Esophagus squamous epithelium (tissue), 4 donors: Measurements from ENCODE around the gene MAD1L1.

Experiments
- POLR2A ChIP-seq, 4 donors: fragments of 450-650 bp; IDR thresholded peaks; one replicate each; pipeline ENCODE4 v1.6.1; 2017; ENCODE audit warnings: antibody characterized with exemption in 4 of 4, mild to moderate bottlenecking in 4 of 4, moderate library complexity in 3 of 4
- TF ChIP-seq, protein P1 (sequence below), 6 experiments: fragments of 450-650 bp in 4 of 6; fragments of 200-600 bp in 2 of 6; sonication (generic) in 2 of 6; IDR thresholded peaks; one replicate each; pipeline ENCODE4 v1.5.1; 2016 to 2019; ENCODE audit warnings: antibody characterized with exemption in 6 of 6, mild to moderate bottlenecking in 4 of 6, moderate library complexity in 4 of 6

DNA sequence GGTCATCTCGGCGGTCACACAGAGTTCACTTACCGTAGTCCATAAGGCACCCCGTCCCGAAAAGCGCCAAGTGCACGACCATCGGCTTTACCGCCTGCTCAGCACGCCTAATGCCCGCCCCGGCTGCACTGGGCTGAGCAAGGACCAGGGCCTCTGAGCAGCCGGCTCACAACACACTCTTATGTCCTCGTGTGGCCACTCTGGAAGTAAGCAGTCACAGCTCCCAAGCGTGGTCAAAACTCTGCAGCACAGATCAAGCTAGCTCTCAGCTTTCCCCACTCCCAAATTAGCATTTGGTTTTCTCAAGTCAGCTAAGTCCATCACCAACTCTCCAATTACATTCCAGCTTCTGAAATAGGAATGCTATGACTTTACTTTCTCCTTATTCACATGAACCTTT lies 57.7 kb downstream of the MAD1L1 start:
- TF ChIP-seq, protein P1, sequence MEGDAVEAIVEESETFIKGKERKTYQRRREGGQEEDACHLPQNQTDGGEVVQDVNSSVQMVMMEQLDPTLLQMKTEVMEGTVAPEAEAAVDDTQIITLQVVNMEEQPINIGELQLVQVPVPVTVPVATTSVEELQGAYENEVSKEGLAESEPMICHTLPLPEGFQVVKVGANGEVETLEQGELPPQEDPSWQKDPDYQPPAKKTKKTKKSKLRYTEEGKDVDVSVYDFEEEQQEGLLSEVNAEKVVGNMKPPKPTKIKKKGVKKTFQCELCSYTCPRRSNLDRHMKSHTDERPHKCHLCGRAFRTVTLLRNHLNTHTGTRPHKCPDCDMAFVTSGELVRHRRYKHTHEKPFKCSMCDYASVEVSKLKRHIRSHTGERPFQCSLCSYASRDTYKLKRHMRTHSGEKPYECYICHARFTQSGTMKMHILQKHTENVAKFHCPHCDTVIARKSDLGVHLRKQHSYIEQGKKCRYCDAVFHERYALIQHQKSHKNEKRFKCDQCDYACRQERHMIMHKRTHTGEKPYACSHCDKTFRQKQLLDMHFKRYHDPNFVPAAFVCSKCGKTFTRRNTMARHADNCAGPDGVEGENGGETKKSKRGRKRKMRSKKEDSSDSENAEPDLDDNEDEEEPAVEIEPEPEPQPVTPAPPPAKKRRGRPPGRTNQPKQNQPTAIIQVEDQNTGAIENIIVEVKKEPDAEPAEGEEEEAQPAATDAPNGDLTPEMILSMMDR (IDR thresholded peaks at IDR 0.05) = no peak
- TF ChIP-seq POLR2A (IDR thresholded peaks at IDR 0.05) = no peak
